Loucy (cell line): ENCODE measurements around the gene KRTAP19-7.

Experiments used
- CTCF ChIP-seq: fragments of 200-600 bp; sonication (generic); conservative IDR thresholded peaks from 2 replicates; pipeline ENCODE4 v1.5.1; 2014; ENCODE audit warnings: mild to moderate bottlenecking, antibody characterized with exemption, low read length
- EZH2phosphoT487 ChIP-seq: fragments of 200-600 bp; IDR thresholded peaks from 2 replicates; pipeline ENCODE4 v1.6.1; 2018; ENCODE audit warnings: antibody characterized with exemption, mild to moderate bottlenecking, moderate library complexity, borderline replicate concordance

- no peak for TF ChIP-seq CTCF
- TF ChIP-seq EZH2phosphoT487: no peak
Observed at GRCh38 chr21:30567617-30568016, 6.5 kb upstream of the KRTAP19-7 start.
